DND-41 (cell line): ENCODE results near the gene FIG4.

Experiments used
- ATAC-seq: fragments of 200-7000 bp; cut with Tn5 transposase; 3 replicates; pipeline ENCODE4 v1.9.1; 2021; ENCODE audit warnings: low read depth; ENCODE audit not compliant: insufficient read depth
- DNase-seq: peaks from one replicate; pipeline ENCODE4 v3.0.0-alpha.2; 2020
- H2AFZ ChIP-seq: 2 replicates; pipeline ENCODE4 v1.6.0; 2012; ENCODE audit warnings: low read depth, low read length
- H3K27ac ChIP-seq: 2 replicates; pipeline ENCODE4 v1.5.1; 2012; ENCODE audit warnings: low read length, inconsistent platforms
- H3K27me3 ChIP-seq: fragments of 200-600 bp; sonication (generic); 2 replicates; pipeline ENCODE4 v1.6.0; 2012; ENCODE audit warnings: low read length, mild to moderate bottlenecking, inconsistent platforms; ENCODE audit not compliant: insufficient read depth, poor library complexity
- H3K36me3 ChIP-seq: 2 replicates; pipeline ENCODE4 v1.5.1; 2012; ENCODE audit warnings: low read length, inconsistent platforms; ENCODE audit not compliant: insufficient read depth
- H3K4me1 ChIP-seq: 2 replicates; pipeline ENCODE4 v1.5.1; 2012; ENCODE audit warnings: mild to moderate bottlenecking, low read length; ENCODE audit not compliant: insufficient read depth
- H3K4me2 ChIP-seq: 2 replicates; pipeline ENCODE4 v1.6.0; 2012; ENCODE audit warnings: mild to moderate bottlenecking, moderate library complexity, low read length, inconsistent platforms; ENCODE audit not compliant: insufficient read depth
- H3K4me3 ChIP-seq, 2 experiments: fragments of 200-600 bp in 1 of 2; shearing (Covaris generic) in 1 of 2; 2 replicates each; pipeline ENCODE4 v1.5.1; 2012 to 2016; ENCODE audit warnings: inconsistent platforms in 2 of 2, low read length in 2 of 2, mild to moderate bottlenecking in 2 of 2, low read depth in 1 of 2, moderate library complexity in 1 of 2
- H3K79me2 ChIP-seq: 2 replicates; pipeline ENCODE4 v1.6.0; 2012; ENCODE audit warnings: low read length, inconsistent platforms; ENCODE audit not compliant: insufficient read depth
- H3K9ac ChIP-seq: 2 replicates; pipeline ENCODE4 v1.6.0; 2012; ENCODE audit warnings: low read depth, mild to moderate bottlenecking, inconsistent platforms, low read length, moderate library complexity
- H3K9me3 ChIP-seq: 2 replicates; pipeline ENCODE4 v1.5.1; 2012; ENCODE audit warnings: low read length, moderate library complexity, mild to moderate bottlenecking, inconsistent platforms; ENCODE audit not compliant: insufficient read depth, severe bottlenecking
- H4K20me1 ChIP-seq: 2 replicates; pipeline ENCODE4 v1.6.0; 2012; ENCODE audit warnings: low read length; ENCODE audit not compliant: insufficient read depth
- CTCF ChIP-seq: IDR thresholded peaks from 2 replicates; pipeline ENCODE4 v1.5.1; 2012; ENCODE audit warnings: borderline replicate concordance, low read length, moderate library complexity, mild to moderate bottlenecking; ENCODE audit not compliant: poor library complexity, severe bottlenecking; ENCODE audit errors: extremely low read depth
- EZH2 ChIP-seq: IDR thresholded peaks from 3 replicates; pipeline ENCODE4 v1.6.1; 2012; ENCODE audit warnings: borderline replicate concordance, low read depth, mild to moderate bottlenecking, moderate library complexity, low read length, inconsistent platforms; ENCODE audit not compliant: severe bottlenecking

The FIG4 gene

GRCh38 chr6:109872549-109872948 lies 181.5 kb downstream of the FIG4 start:
- peaks cover 11% of the 10 kb centered on the region for H3K27me3 ChIP-seq
- H3K9me3 ChIP-seq = no peaks in the 10 kb centered on the region
- ATAC-seq (no peak), DNase-seq (no peak)
- no peak overlapping the region for H3K27ac ChIP-seq
- H4K20me1 ChIP-seq = no peaks in the 10 kb centered on the region
- no peak overlapping the region for H2AFZ ChIP-seq
- TF ChIP-seq CTCF (no peak), EZH2 (no peak)
- no peaks in the 10 kb centered on the region for H3K79me2 ChIP-seq
- H3K36me3 ChIP-seq = no peaks in the 10 kb centered on the region
- H3K4me3 ChIP-seq = no peak overlapping the region
- no peak overlapping the region for H3K4me2 ChIP-seq
- H3K9ac ChIP-seq = no peak overlapping the region
- no peaks in the 10 kb centered on the region for H3K4me1 ChIP-seq

- no peak overlapping the region for H3K9ac ChIP-seq
- H3K36me3 ChIP-seq = no peaks in the 10 kb centered on the region
- no peak overlapping the region for H2AFZ ChIP-seq
- no peak overlapping the region for H3K4me3 ChIP-seq
- H4K20me1 ChIP-seq = no peaks in the 10 kb centered on the region
- H3K27ac ChIP-seq = no peak overlapping the region
- no peak for ATAC-seq
- H3K4me1 ChIP-seq = no peaks in the 10 kb centered on the region
- H3K79me2 ChIP-seq = no peaks in the 10 kb centered on the region
- H3K4me2 ChIP-seq = no peak overlapping the region
- H3K9me3 ChIP-seq = no peaks in the 10 kb centered on the region
- no peak for TF ChIP-seq CTCF
- TF ChIP-seq EZH2 = no peak
- peaks cover 11% of the 10 kb centered on the region for H3K27me3 ChIP-seq
- no peak for DNase-seq
Observed at GRCh38 chr6:109872968-109873545, 182.0 kb downstream of the FIG4 start.

GRCh38 chr6:109874086-109874485 lies 183.0 kb downstream of the FIG4 start:
- H3K9me3 ChIP-seq = no peaks in the 10 kb centered on the region
- H2AFZ ChIP-seq = no peak overlapping the region
- H3K4me2 ChIP-seq = no peak overlapping the region
- DNase-seq (no peak), ATAC-seq (no peak)
- peaks cover 11% of the 10 kb centered on the region for H3K27me3 ChIP-seq
- H3K36me3 ChIP-seq = no peaks in the 10 kb centered on the region
- H3K4me3 ChIP-seq = no peak overlapping the region
- TF ChIP-seq EZH2 (no peak), CTCF (no peak)
- no peak overlapping the region for H3K27ac ChIP-seq
- no peaks in the 10 kb centered on the region for H3K79me2 ChIP-seq
- no peaks in the 10 kb centered on the region for H3K4me1 ChIP-seq
- no peaks in the 10 kb centered on the region for H4K20me1 ChIP-seq
- H3K9ac ChIP-seq = no peak overlapping the region

GRCh38 chr6:109874621-109875020 lies 183.5 kb downstream of the FIG4 start:
- Histone ChIP-seq H3K9me3 (no peaks in the 10 kb centered on the region), H4K20me1 (no peaks in the 10 kb centered on the region), H3K79me2 (no peaks in the 10 kb centered on the region), H3K27me3 (peaks cover 11% of the 10 kb centered on the region), H3K9ac (no peak overlapping the region), H3K4me3 (no peak overlapping the region), H2AFZ (no peak overlapping the region), H3K27ac (no peak overlapping the region), H3K36me3 (no peaks in the 10 kb centered on the region), H3K4me1 (no peaks in the 10 kb centered on the region), H3K4me2 (no peak overlapping the region)
- TF ChIP-seq EZH2 (no peak), CTCF (no peak)
- ATAC-seq (no peak), DNase-seq (no peak)
